H1 (cell line): Measurements from ENCODE around the gene ZNF429. TPM values are rescaled to one million over a fixed set of nuclear protein-coding genes. Genes with fewer than 3 reads are reported as not detected.

Experiments used
- CTCF ChIA-PET: fragments of 300-600 bp; sonication (Branson Sonifier 250); formaldehyde crosslinking; loops from one replicate; lab custom pipeline; 2021; ENCODE audit not compliant: partially characterized antibody; lab: Charles Lee
- POLR2A ChIA-PET: fragments of 300-600 bp; sonication (Branson Sonifier 250); formaldehyde crosslinking; loops from one replicate; lab custom pipeline; 2021; ENCODE audit warnings: inconsistent platforms; ENCODE audit not compliant: partially characterized antibody; lab: Charles Lee
- DNase-seq, 2 experiments: peaks; one replicate each; pipeline versions ENCODE4 v3.0.0 to v3.0.0-alpha.2; 2010 to 2022; ENCODE audit warnings: low spot score in 2 of 2, low read depth in 1 of 2, mixed read lengths in 1 of 2
- FAIRE-seq: peaks from 2 replicates; lab custom pipeline; 2011; peaks lifted over from hg19 to GRCh38; lab: Jason Lieb, UNC
- H2AFZ ChIP-seq: 2 replicates; pipeline ENCODE4 v1.8.1; 2012; ENCODE audit warnings: low read length, inconsistent platforms
- H2AK5ac ChIP-seq: 2 replicates; pipeline ENCODE4 v1.6.1; 2013; ENCODE audit warnings: low read depth, low read length
- H2BK120ac ChIP-seq: replicated peaks from 2 replicates; pipeline ENCODE3; 2013; ENCODE audit warnings: low read depth, low read length, inconsistent platforms
- H2BK12ac ChIP-seq: 2 replicates; pipeline ENCODE4 v1.6.1; 2013; ENCODE audit warnings: low read depth, low read length
- H2BK15ac ChIP-seq: 2 replicates; pipeline ENCODE4 v1.6.1; 2013; ENCODE audit warnings: low read length
- H2BK20ac ChIP-seq: 2 replicates; pipeline ENCODE4 v1.6.1; 2013; ENCODE audit warnings: low read length
- H2BK5ac ChIP-seq: 2 replicates; pipeline ENCODE4 v1.6.1; 2013; ENCODE audit warnings: low read depth, low read length
- H3K14ac ChIP-seq: 2 replicates; pipeline ENCODE4 v1.6.1; 2013; ENCODE audit warnings: inconsistent platforms; ENCODE audit not compliant: insufficient read length
- H3K18ac ChIP-seq: 2 replicates; pipeline ENCODE4 v1.6.1; 2013; ENCODE audit warnings: low read length; ENCODE audit errors: extremely low read depth
- H3K23ac ChIP-seq: 2 replicates; pipeline ENCODE4 v1.6.1; 2013; ENCODE audit warnings: inconsistent platforms; ENCODE audit not compliant: insufficient read length
- H3K23me2 ChIP-seq: 2 replicates; pipeline ENCODE4 v1.6.1; 2013; ENCODE audit warnings: low read depth, low read length
- H3K27ac ChIP-seq: 2 replicates; pipeline ENCODE4 v1.6.1; 2011; ENCODE audit warnings: low read depth, low read length, inconsistent platforms
- H3K27me3 ChIP-seq, 4 experiments: replicated peaks in 1 of 4; 1 replicate in 1 of 4; 2 replicates in 3 of 4; pipeline versions ENCODE4 v1.6.1 to v1.8.1; 2011 to 2013; ENCODE audit warnings: low read length in 3 of 4, mild to moderate bottlenecking in 3 of 4, inconsistent platforms in 2 of 4, mixed read lengths in 2 of 4, moderate library complexity in 1 of 4; ENCODE audit not compliant: control insufficient read depth in 3 of 4, insufficient read depth in 3 of 4; ENCODE audit errors: extremely low read depth in 1 of 4
- H3K36me3 ChIP-seq, 4 experiments: 2 replicates each; pipeline versions ENCODE4 v1.6.1 to v1.8.1; 2011 to 2013; ENCODE audit warnings: mild to moderate bottlenecking in 4 of 4, low read length in 3 of 4, moderate library complexity in 2 of 4, control low read depth in 1 of 4, inconsistent platforms in 1 of 4; ENCODE audit not compliant: insufficient read depth in 4 of 4, control insufficient read depth in 2 of 4
- H3K4ac ChIP-seq: replicated peaks from 2 replicates; pipeline ENCODE3; 2013; ENCODE audit warnings: low read length, low read depth, mixed read lengths, inconsistent platforms; ENCODE audit not compliant: insufficient read length
- H3K4me1 ChIP-seq, 4 experiments: replicated peaks in 1 of 4; 1 replicate in 1 of 4; 2 replicates in 3 of 4; pipeline versions ENCODE4 v1.6.1 to v1.8.1; 2011 to 2013; ENCODE audit warnings: low read length in 3 of 4, inconsistent platforms in 2 of 4, mixed read lengths in 1 of 4; ENCODE audit not compliant: insufficient read depth in 4 of 4, control insufficient read depth in 3 of 4
- H3K4me2 ChIP-seq, 2 experiments: 2 replicates each; pipeline versions ENCODE4 v1.6.1 to v1.8.1; 2011 to 2013; ENCODE audit warnings: low read depth in 2 of 2, low read length in 2 of 2, control low read depth in 1 of 2, inconsistent platforms in 1 of 2, mild to moderate bottlenecking in 1 of 2; ENCODE audit not compliant: insufficient read depth in 1 of 2
- H3K4me3 ChIP-seq, 4 experiments: fragments of 200-600, 300-600 bp in 1 of 4; sonication (generic), shearing (Covaris generic), sonication (Bioruptor Twin) in 1 of 4; 2 replicates each; pipeline versions ENCODE4 v1.5.1 to v1.8.1; 2011 to 2016; ENCODE audit warnings: low read length in 4 of 4, low read depth in 3 of 4, control low read depth in 2 of 4, inconsistent platforms in 2 of 4, mild to moderate bottlenecking in 2 of 4, mixed read lengths in 1 of 4, moderate library complexity in 1 of 4; ENCODE audit not compliant: insufficient read depth in 2 of 4; ENCODE audit errors: extremely low read depth in 1 of 4
- H3K56ac ChIP-seq: replicated peaks from 2 replicates; pipeline ENCODE3; 2013; ENCODE audit warnings: low read depth, mild to moderate bottlenecking, mixed read lengths, low read length, inconsistent platforms; ENCODE audit not compliant: insufficient read length
- H3K79me1 ChIP-seq: 2 replicates; pipeline ENCODE4 v1.6.1; 2013; ENCODE audit warnings: low read depth, low read length, control low read depth
- H3K79me2 ChIP-seq, 2 experiments: 2 replicates each; pipeline versions ENCODE4 v1.6.1 to v1.8.1; 2012 to 2013; ENCODE audit warnings: low read length in 2 of 2, mild to moderate bottlenecking in 2 of 2, inconsistent platforms in 1 of 2; ENCODE audit not compliant: insufficient read depth in 2 of 2, control insufficient read depth in 1 of 2
- H3K9ac ChIP-seq, 4 experiments: replicated peaks in 1 of 4; 1 replicate in 1 of 4; 2 replicates in 3 of 4; pipeline versions ENCODE4 v1.6.1 to v1.8.1; 2011 to 2013; ENCODE audit warnings: low read depth in 3 of 4, low read length in 3 of 4, control low read depth in 2 of 4, mild to moderate bottlenecking in 2 of 4, moderate library complexity in 2 of 4, inconsistent platforms in 1 of 4; ENCODE audit errors: extremely low read depth in 1 of 4
- H3K9me3 ChIP-seq, 2 experiments: 2 replicates each; pipeline versions ENCODE4 v1.6.1 to v1.8.1; 2012 to 2013; ENCODE audit warnings: mild to moderate bottlenecking in 2 of 2, moderate library complexity in 2 of 2, control low read depth in 1 of 2, inconsistent platforms in 1 of 2, low read depth in 1 of 2, low read length in 1 of 2, mixed read lengths in 1 of 2; ENCODE audit not compliant: insufficient read depth in 2 of 2
- H4K20me1 ChIP-seq, 2 experiments: replicated peaks in 1 of 2; 2 replicates each; pipeline versions ENCODE3 to v1.8.1; 2011 to 2013; ENCODE audit warnings: inconsistent platforms in 2 of 2, low read length in 2 of 2, mild to moderate bottlenecking in 1 of 2; ENCODE audit not compliant: insufficient read depth in 2 of 2, control insufficient read depth in 1 of 2
- H4K5ac ChIP-seq: 2 replicates; pipeline ENCODE4 v1.6.1; 2013; ENCODE audit warnings: low read length, low read depth, mixed read lengths, inconsistent platforms; ENCODE audit not compliant: insufficient read length
- H4K8ac ChIP-seq: 2 replicates; pipeline ENCODE4 v1.8.0; 2013; ENCODE audit warnings: mild to moderate bottlenecking, moderate library complexity, low read length, inconsistent platforms; ENCODE audit not compliant: insufficient read depth; ENCODE audit errors: extremely low read depth
- H4K91ac ChIP-seq: replicated peaks from 2 replicates; pipeline ENCODE3; 2013; ENCODE audit warnings: low read length, mixed read lengths, inconsistent platforms; ENCODE audit not compliant: insufficient read length
- ATF2 ChIP-seq: IDR thresholded peaks from 2 replicates; pipeline ENCODE4 v1.6.1; 2012; ENCODE audit warnings: low read length, inconsistent platforms
- BCL11A ChIP-seq, 2 experiments: IDR thresholded peaks; one replicate each; pipeline ENCODE4 v1.6.1; 2011; ENCODE audit warnings: low read depth in 2 of 2, low read length in 2 of 2, mild to moderate bottlenecking in 2 of 2
- KDM1A ChIP-seq: fragments of 200-600, 300-600 bp; sonication (generic); IDR thresholded peaks from 2 replicates; pipeline ENCODE4 v1.7.1; 2016; ENCODE audit warnings: mild to moderate bottlenecking, low read length, borderline replicate concordance
- KDM5A ChIP-seq: fragments of 200-600 bp; IDR thresholded peaks from 2 replicates; pipeline ENCODE4 v1.7.1; 2012; ENCODE audit warnings: mild to moderate bottlenecking, low read length, inconsistent platforms, mixed read lengths
- PHF8 ChIP-seq: fragments of 200-600 bp; sonication (generic); conservative IDR thresholded peaks from 2 replicates; pipeline ENCODE4 v1.7.1; 2012; ENCODE audit warnings: low read depth, mild to moderate bottlenecking, inconsistent platforms, low read length, moderate library complexity
- POLR2A ChIP-seq, 2 experiments: IDR thresholded peaks; 1 replicate in 1 of 2; 2 replicates in 1 of 2; pipeline ENCODE4 v1.6.1; 2011; ENCODE audit warnings: low read depth in 2 of 2, low read length in 2 of 2, mild to moderate bottlenecking in 2 of 2; ENCODE audit errors: control extremely low read depth in 1 of 2
- POU5F1 ChIP-seq: IDR thresholded peaks from 2 replicates; pipeline ENCODE4 v1.6.1; 2011; ENCODE audit warnings: low read depth, mild to moderate bottlenecking, low read length, moderate library complexity
- SIN3A ChIP-seq, 2 experiments: IDR thresholded peaks in 1 of 2; conservative IDR thresholded peaks in 1 of 2; 2 replicates each; pipeline ENCODE4 v1.6.1; 2011 to 2012; ENCODE audit warnings: low read length in 2 of 2, improper control_type of control experiment in 1 of 2, low read depth in 1 of 2, mild to moderate bottlenecking in 1 of 2
- SIX5 ChIP-seq: IDR thresholded peaks from 2 replicates; pipeline ENCODE4 v1.6.1; 2011; ENCODE audit warnings: mild to moderate bottlenecking, low read depth, low read length
- SP2 ChIP-seq: IDR thresholded peaks from 2 replicates; pipeline ENCODE4 v1.6.1; 2012; ENCODE audit warnings: mild to moderate bottlenecking, low read length, inconsistent platforms
- SP4 ChIP-seq: IDR thresholded peaks from 2 replicates; pipeline ENCODE4 v1.6.1; 2012; ENCODE audit warnings: low read length, inconsistent platforms
- USF2 ChIP-seq: IDR thresholded peaks from 2 replicates; pipeline ENCODE4 v1.6.1; 2011; ENCODE audit warnings: low read length, improper control_type of control experiment
- WGBS, 2 experiments: shearing (Covaris generic) in 1 of 2; methylation state at CpG; one replicate each; pipeline versions ENCODE4 v1.1.6 to v1.1.7; 2013 to 2015; ENCODE audit warnings: low lambda C conversion rate in 2 of 2, mixed read lengths in 2 of 2, inconsistent platforms in 1 of 2, low coverage in 1 of 2, missing lambda C conversion rate in 1 of 2; ENCODE audit not compliant: insufficient replicate concordance in 2 of 2, insufficient coverage in 1 of 2, insufficient read length in 1 of 2; ENCODE audit errors: extremely low coverage in 1 of 2, missing lambda C conversion rate in 1 of 2; 5-methylcytosine and 5-hydroxymethylcytosine counted together
- polyA plus RNA-seq, 7 experiments: library from polyadenylated mRNA; depleted of rRNA in 3 of 7; stranded (reverse) in 5 of 7; unstranded in 2 of 7; fragments of >200 nt in 5 of 7; fragments of 200-250 nt in 2 of 7; gene quantifications; 1 replicate in 5 of 7; 2 replicates in 1 of 7; 4 replicates in 1 of 7; pipeline versions ENCODE4 v1.2.1 to v1.2.3, GENCODE V29; 2011 to 2013; ENCODE audit warnings: missing spikeins in 2 of 7, mixed read lengths in 2 of 7
- total RNA-seq: library from RNA; stranded (reverse); fragmentation: NEBNext Ultra II Directional; extraction: Animal tissue kit (Norgen Biotek cat#: 25700); gene quantifications from 2 replicates; pipeline ENCODE4 v1.2.1, GENCODE V29; 2021

ZNF429 gene
- total and polyA plus RNA-seq, 2 of the 8 experiments (the other 6 are each of a cell fraction or from before 2014, with no cell fraction given) = 10.9 to 15.0 TPM

GRCh38 chr19:21491146-21491545, 14.3 kb upstream of the ZNF429 start:
- H3K23me2 ChIP-seq = no peaks in the 10 kb centered on the region
- no peak overlapping the region for H3K9ac ChIP-seq
- no peak overlapping the region for H3K23ac ChIP-seq
- H3K79me2 ChIP-seq = no peaks in the 10 kb centered on the region
- peaks cover 8 to 10% of the 10 kb centered on the region in 2 experiments; a peak in 3 of 4 replicates for H3K9me3 ChIP-seq
- H2BK5ac ChIP-seq = no peak overlapping the region
- no peaks in the 10 kb centered on the region for H4K20me1 ChIP-seq
- H3K18ac ChIP-seq = no peak overlapping the region
- no peaks in the 10 kb centered on the region for H3K27me3 ChIP-seq
- CTCF ChIA-PET = interaction anchor here (0.8 kb wide), 1 partner anchor 8 kb away, joined by 3 read pairs; no protein-coding TSS in a partner anchor
- no peak overlapping the region for H2BK12ac ChIP-seq
- H4K91ac ChIP-seq = no peak overlapping the region
- no peak overlapping the region for H3K14ac ChIP-seq
- H2AFZ ChIP-seq = no peak overlapping the region
- H2BK20ac ChIP-seq = no peak overlapping the region
- no peak overlapping the region for H4K5ac ChIP-seq
- H3K56ac ChIP-seq = no peak overlapping the region
- H2BK15ac ChIP-seq = no peak overlapping the region
- H3K27ac ChIP-seq = no peak overlapping the region
- no peak overlapping the region for H4K8ac ChIP-seq
- no peak overlapping the region for H3K4me3 ChIP-seq
- no peaks in the 10 kb centered on the region for H3K4me1 ChIP-seq
- FAIRE-seq (no peak), DNase-seq (no peak)
- POLR2A ChIA-PET = interaction anchor here (0.6 kb wide), 1 partner anchor 194 kb away, joined by 3 read pairs; no protein-coding TSS in a partner anchor
- H2BK120ac ChIP-seq = no peak overlapping the region
- no peak overlapping the region for H2AK5ac ChIP-seq
- 72% methylated on average over 4 of the region's 4 CpGs; no CpG with 5 or more reads in 1 of the 2 experiments for WGBS, 2 experiments
- H3K4ac ChIP-seq = no peak overlapping the region
- no peaks in the 10 kb centered on the region for H3K79me1 ChIP-seq
- H3K36me3 ChIP-seq = peaks cover 0 to 53% (median 9%) of the 10 kb centered on the region in 4 experiments; a peak in 4 of 8 replicates
- no peak overlapping the region for H3K4me2 ChIP-seq
- TF ChIP-seq PHF8 (no peak), POLR2A (IDR thresholded peaks at IDR 0.05; ENCODE audit: control extremely low read depth in 1 of 2, low read depth in 2 of 2, low read length in 2 of 2) (no peak), POU5F1 (no peak), USF2 (no peak), KDM5A (no peak), BCL11A (IDR thresholded peaks at IDR 0.05; ENCODE audit: low read depth in 2 of 2, low read length in 2 of 2) (no peak), SP4 (no peak), SIX5 (no peak), ATF2 (no peak), SP2 (no peak), KDM1A (no peak), SIN3A (conservative IDR thresholded peaks at IDR 0.05 in 1 of 2, IDR thresholded peaks at IDR 0.05 in 1 of 2; ENCODE audit: low read depth in 1 of 2, low read length in 2 of 2) (no peak)
